Right ventricle myocardium superior (tissue), 1 donor: Measurements from ENCODE around the gene ADAMTS13. TPM values are rescaled to one million over a fixed set of nuclear protein-coding genes. Genes with fewer than 3 reads are reported as not detected.

Experiments
- ATAC-seq: fragments of 200-7000 bp; cut with Tn5 transposase; one replicate; pipeline ENCODE4 v1.9.1; 2020; ENCODE audit warnings: mild to moderate bottlenecking; ENCODE audit not compliant: poor library complexity
- DNase-seq: peaks from one replicate; pipeline ENCODE4 v3.0.0-alpha.2; 2020
- intact Hi-C: fragments of 100-400 bp; cut with DNase I; formaldehyde crosslinking; loops from one replicate; pipeline ENCODE4 v1.11.2; 2022
- total RNA-seq: library from RNA; stranded (reverse); fragmentation: NEBNext Ultra II Directional; extraction: Animal tissue kit (Norgen Biotek cat#: 25700); gene quantifications from one replicate; pipeline ENCODE4 v1.2.1, GENCODE V29; 2021
- donor health status: DM: no; HTN: yes; CAD: no; lungs with severe emphysema.

The ADAMTS13 gene
- total RNA-seq, 1 donor from 2014 or later: 2.8 TPM

DNA sequence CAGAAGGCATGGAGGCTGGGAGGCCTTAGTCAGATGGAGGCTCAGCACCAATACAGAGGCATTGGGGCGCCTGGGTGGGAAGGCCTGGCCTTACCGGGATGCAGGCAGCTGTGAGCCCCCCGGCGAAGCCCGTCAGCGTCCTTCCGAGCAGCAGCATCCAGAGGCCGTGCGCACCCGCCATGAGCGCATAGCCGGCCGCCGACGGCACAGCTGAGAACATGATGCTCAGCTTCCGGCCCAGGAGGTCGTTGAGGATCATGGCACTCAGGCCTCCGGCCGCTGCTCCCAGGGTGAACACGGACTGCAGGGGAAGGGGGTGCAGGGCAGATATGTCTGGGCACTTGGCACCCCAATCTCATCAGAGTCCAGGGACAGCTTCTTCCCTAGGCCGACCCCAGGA, 54.8 kb downstream of the ADAMTS13 start:
- intact Hi-C loops: no loop called here
- DNase-seq (peak; percentile 42), ATAC-seq (no peak)

GRCh38 chr9:133477461-133477860, 55.3 kb downstream of the ADAMTS13 start:
- intact Hi-C loops: no loop called here
- ATAC-seq (no peak), DNase-seq (peak; percentile 22)

DNA sequence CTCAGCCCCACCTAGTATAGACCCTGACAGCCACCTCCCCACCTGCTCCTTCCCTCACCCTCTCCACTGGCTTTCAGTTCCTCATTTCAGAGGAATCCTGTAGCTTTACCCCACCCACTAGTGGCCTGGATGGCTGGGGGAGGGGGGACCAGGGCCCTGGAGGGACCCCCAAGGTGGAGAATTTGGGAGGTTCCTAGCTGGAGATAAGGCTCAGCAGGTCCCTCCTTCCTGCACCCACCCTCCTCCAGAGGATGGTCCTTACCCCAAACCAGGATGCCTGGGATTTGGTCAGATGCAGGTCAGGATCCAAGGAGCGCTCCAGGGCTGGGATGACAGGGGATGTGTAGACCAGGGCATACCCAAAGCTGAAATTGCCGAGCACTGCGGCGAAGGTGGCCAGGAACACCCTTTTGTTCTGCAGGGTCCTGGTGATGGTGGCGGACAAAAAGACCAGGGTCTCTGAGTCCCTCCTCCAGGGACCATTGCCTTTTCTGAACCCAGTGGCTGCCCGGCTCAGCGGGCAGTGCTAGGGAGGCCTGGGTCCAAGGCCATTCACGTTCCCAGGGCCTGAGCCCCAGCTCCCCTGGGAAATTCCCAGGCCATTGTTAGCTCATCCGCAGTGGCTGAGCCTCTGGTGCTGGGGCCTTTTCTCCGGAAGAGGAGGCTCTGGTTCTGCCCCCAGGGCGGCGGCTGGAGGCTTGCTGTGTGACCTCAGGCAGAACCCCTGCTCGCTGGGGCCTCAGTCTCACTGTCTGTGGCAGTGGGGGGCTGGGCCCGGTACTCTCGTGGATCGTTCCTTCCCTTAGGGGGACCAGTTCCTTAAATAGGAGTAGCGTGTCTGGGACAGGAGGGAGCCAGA, 56.1 kb downstream of the ADAMTS13 start:
- peak; percentile 29 for ATAC-seq
- intact Hi-C loops: no loop called here
- peak; percentile 60 for DNase-seq

- DNase-seq: peak; percentile 94
- ATAC-seq: peak; percentile 99
- intact Hi-C loops: no loop called here
Observed at GRCh38 chr9:133478851-133479711, 56.9 kb downstream of the ADAMTS13 start, which contains the start of gene SLC2A6. TSS of gene SLC2A6 (minus strand) at chr9:133479099. CDS start at chr9:133479059, 40 bp downstream.

DNA sequence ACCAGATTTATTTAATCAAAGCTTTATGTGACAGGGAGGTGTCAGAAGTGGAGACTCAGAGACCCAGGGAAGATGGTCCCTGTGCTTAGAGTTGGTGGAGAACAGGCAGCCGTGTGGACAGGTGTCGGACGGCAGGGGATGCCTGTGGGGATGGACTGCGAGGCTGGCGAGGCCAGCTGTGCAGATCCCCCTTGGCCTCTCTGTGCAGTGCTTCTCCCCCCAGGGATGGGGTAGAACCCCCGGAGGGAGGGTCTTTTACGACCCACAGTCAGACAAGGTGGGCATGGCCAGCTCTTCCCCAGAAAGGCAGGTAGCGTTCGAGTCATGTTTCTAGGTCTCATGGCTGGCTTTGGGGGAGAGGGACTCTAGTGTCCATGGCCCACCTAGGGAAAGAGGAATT, 61.4 kb downstream of the ADAMTS13 start:
- intact Hi-C loops: no loop called here
- no peak for ATAC-seq
- peak; percentile 13 for DNase-seq

DNA sequence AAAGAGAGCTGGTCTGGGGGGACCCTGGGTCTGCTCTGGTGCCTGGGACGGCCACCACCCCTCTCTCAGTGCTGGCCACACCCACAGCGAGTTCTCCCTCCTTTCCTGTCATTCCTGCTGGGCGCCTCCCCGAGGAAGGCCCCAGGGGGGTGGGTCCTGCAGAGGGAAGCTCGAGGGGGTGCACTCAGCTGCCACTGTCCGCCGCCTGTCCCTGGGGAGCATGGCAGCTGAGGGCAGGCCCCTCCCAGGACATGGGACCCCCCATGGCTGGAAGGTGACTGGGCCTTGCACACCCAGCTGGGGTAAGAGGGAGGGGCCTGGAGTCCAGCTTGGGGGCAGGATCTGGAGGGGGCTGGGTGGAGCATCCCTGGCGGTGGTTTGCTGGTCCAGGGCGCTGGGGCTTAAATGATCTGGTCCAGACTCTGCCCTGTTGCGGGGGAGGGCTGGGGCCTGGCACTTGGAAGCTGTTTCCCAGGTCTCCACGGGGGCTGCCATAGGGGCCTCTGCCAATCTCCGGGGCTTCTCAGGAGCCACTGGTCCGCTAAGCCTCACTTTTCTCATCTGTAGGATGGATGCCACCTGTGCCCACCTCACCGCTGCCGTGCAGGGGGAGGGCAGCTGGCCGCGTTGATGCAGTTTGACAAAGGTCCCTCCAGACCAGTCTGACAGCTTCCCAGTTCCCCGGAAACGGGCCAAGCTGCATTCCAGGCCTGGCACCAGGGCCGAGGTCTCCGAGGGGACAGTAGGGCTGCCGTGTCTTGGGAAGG, 62.7 kb downstream of the ADAMTS13 start:
- ATAC-seq (no peak), DNase-seq (peak; percentile 30)
- intact Hi-C loops: loop anchor here (5.0 kb wide), 1 partner anchor 298 kb away; no protein-coding TSS in a partner anchor

GRCh38 chr9:133485531-133486260, 63.5 kb downstream of the ADAMTS13 start:
- no peak for ATAC-seq
- DNase-seq: peak; percentile 26
- intact Hi-C loops: loop anchor here (2.0 to 5.0 kb wide), 2 partner anchors 79 to 298 kb away; no protein-coding TSS in a partner anchor

- ATAC-seq (no peak), DNase-seq (no peak)
- intact Hi-C loops: loop anchor here (2.0 to 5.0 kb wide), 2 partner anchors 81 to 300 kb away; no protein-coding TSS in a partner anchor
Observed at GRCh38 chr9:133487331-133487725, 65.2 kb downstream of the ADAMTS13 start.

DNA sequence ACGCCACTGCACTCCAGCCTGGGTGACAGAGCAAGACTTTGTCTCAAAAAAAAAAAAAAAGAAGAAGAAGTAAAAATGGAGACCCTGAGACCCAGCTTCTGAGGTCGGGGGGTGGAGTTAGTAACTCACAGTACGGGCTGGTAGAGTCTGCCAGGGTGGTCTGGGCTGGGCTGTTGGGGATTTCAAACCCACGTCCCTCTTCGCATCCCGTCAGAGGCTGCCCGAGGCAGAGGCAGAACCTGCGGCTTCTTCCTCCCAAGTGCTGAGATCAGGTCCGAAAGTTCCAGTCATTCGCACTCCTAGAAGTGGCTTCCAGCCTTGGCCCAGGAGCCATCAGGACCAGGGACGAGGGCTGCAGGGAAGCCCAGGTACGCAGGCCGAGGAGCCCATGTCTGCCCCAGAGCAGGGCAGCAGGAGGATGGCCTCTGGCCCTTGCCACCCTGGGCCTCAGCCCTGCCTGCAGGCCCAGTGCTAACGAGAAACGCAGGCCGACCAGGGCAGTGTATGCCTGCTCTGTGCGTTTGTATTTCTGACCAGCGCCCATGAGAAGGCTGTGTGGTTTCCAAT, 66.6 kb downstream of the ADAMTS13 start:
- intact Hi-C loops: loop anchor here (5.0 kb wide), 1 partner anchor 301 kb away; no protein-coding TSS in a partner anchor
- no peak for ATAC-seq
- DNase-seq: no peak

DNA sequence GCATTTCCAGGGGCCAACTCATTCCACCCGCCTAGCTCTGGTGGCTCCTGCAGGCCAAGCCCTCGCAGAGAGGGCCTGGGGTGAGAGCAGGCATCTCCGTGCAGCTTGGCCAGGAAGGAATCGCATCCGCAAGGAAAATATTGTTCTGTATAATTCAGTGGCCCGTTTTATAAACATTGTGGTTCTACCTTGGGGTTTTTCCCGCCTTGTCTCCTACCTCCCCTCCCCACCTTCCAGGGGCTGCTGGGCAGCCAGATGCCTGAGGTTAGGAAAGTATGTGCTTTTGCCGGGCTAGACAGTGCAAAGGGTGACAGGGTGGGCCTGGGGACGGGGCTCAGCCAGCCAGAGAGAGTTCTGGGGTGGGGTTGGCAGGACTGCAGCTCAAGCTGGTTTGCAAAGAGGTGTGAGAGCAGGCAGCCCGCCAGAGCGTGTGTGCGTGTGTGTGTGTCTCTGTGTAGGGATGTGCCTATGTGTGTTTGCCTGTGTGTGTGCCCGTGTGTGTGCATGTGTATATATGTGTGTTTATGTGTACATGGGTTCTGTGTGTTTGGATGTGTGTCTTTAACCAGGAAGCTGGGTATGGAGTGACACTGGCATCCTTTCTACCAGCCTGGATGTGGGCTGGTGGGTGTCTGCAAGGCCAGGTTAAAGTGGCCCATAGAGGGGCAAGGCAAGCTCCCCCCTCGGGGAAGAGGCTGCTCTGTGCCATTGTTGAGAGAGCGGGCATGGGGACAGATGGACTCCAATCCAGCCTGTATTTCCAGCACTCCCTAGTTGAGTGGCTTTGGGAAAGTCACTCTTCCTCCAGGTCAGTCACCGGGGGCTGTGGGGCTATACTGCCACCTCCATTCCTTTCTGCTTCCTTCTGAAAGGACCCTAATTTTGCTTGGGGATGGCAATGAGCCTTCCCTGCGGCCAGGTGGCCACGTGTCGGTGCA, 67.4 kb downstream of the ADAMTS13 start:
- intact Hi-C loops: loop anchor here (5.0 kb wide), 1 partner anchor 302 kb away; no protein-coding TSS in a partner anchor
- no peak for ATAC-seq
- DNase-seq: no peak

DNA sequence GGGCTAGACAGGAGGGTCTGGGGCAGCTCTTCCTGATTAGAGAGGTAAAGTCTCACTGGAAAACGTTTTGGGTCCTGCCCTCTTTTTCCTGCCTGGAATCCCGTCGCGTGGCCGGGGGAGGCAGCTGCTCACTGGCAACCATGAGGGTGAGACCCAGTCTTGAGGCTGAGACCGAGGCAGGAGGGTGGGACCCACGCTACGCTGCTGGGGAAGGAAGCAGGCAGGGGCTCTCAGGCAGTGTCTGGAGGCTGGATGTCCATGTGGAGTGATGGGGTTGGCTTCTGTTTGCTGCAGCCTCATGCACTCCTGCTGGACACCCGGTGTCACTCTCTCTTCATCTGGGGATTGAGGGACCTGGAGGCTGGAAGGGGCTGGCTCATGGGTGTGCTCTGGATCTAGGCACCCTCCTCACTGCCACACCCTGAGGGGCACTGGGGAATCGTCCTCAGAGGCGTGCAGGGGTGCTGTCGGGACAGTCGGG, 68.1 kb downstream of the ADAMTS13 start:
- intact Hi-C loops: no loop called here
- no peak for ATAC-seq

GRCh38 chr9:133490865-133491655, 68.9 kb downstream of the ADAMTS13 start:
- ATAC-seq: no peak
- intact Hi-C loops: no loop called here
- no peak for DNase-seq

More for the DNA sequence above, 68.1 kb downstream of the ADAMTS13 start:
- DNase-seq: no peak

DNA sequence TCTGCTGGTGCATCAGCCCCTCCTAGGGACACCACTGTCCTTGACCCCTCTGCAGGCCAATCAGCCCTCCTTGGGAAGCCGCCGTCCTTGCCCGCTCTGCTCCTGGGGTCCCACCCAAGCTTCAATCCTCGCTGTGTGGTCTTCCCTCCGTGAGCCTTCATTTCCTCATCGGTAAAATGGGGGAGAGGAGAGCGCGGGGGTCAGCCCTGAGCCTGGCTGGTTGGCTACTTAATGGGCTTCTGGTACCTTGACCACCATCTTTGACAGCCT, 69.4 kb downstream of the ADAMTS13 start:
- intact Hi-C loops: no loop called here

GRCh38 chr9:133492061-133493021, 70.2 kb downstream of the ADAMTS13 start:
- peak; percentile 38 for ATAC-seq
- intact Hi-C loops: no loop called here
- DNase-seq: peak; percentile 40

More for the DNA sequence above, 69.4 kb downstream of the ADAMTS13 start:
- ATAC-seq (no peak), DNase-seq (no peak)

DNA sequence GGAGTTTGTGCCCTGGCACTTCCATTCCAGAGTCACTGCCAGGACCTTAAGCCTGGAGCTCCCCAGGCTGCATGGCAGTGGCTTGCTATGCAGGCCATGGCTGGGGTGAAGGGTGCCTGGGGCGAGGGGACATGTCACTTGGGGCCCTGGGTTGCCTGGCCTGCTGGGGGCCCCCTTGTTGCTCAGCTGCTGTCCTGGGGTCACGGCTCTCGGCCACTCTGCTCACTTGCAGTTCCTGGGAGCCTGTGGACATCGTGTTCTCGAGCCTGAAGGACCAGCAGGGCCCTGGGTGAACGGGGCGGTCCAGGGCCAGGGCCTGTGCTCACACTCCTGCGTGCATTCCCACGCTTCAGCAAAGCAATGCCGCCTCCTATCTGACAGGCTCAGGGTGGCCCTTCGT, 71.3 kb downstream of the ADAMTS13 start:
- no peak for ATAC-seq
- intact Hi-C loops: no loop called here
- peak; percentile 39 for DNase-seq
